HG03139 (cell line): Measurements from ENCODE around the gene NOP53.
"Not testable (repeated sequence)": the region's sequence is repeated elsewhere in the genome, so short reads cannot be mapped to it uniquely, and the experiment has no call there.

Source experiments
- ATAC-seq: cut with Tn5 transposase; IDR thresholded peaks from one replicate; pipeline ENCODE4 v1.9.1; 2021; ENCODE audit not compliant: unreplicated experiment

NOP53 gene

GRCh38 chr19:47745010-47745901, at the start of gene NOP53:
Gene NOP53 (plus strand): TSS chr19:47745546. CDS start chr19:47745560, 14 bp downstream.
- ATAC-seq, result peak; percentile 58

GRCh38 chr19:47696635-47697034, 48.7 kb upstream of the NOP53 start:
- ATAC-seq, result no peak

- no peak for ATAC-seq
Measured at GRCh38 chr19:47697863-47698609, 47.3 kb upstream of the NOP53 start.

GRCh38 chr19:47698631-47699359, 46.6 kb upstream of the NOP53 start:
- no peak for ATAC-seq

GRCh38 chr19:47699360-47699917, 45.9 kb upstream of the NOP53 start:
- ATAC-seq, result no peak

GRCh38 chr19:47700934-47701716, 44.2 kb upstream of the NOP53 start:
- ATAC-seq, result no peak

- ATAC-seq, result no peak
Measured at GRCh38 chr19:47701717-47702552, 43.4 kb upstream of the NOP53 start.

- ATAC-seq, result no peak
Measured at GRCh38 chr19:47702671-47703070, 42.7 kb upstream of the NOP53 start.

- no peak for ATAC-seq
Measured at GRCh38 chr19:47703301-47703700, 42.0 kb upstream of the NOP53 start.

- no peak for ATAC-seq
Measured at GRCh38 chr19:47704024-47704423, 41.3 kb upstream of the NOP53 start.

- no peak for ATAC-seq
Measured at GRCh38 chr19:47704656-47705055, 40.7 kb upstream of the NOP53 start.

- no peak for ATAC-seq
Measured at GRCh38 chr19:47707135-47707925, 38.0 kb upstream of the NOP53 start.

GRCh38 chr19:47711652-47712242, 33.6 kb upstream of the NOP53 start:
- no peak for ATAC-seq

- no peak for ATAC-seq
Measured at GRCh38 chr19:47713046-47714021, 32.0 kb upstream of the NOP53 start, which contains the start of gene EHD2. Gene EHD2 (plus strand): TSS chr19:47713422. CDS start chr19:47716613, 3,191 bp downstream.

GRCh38 chr19:47714339-47714738, 31.0 kb upstream of the NOP53 start:
- no peak for ATAC-seq

GRCh38 chr19:47714855-47715254, 30.5 kb upstream of the NOP53 start:
- not testable (repeated sequence) for ATAC-seq
